GM18907 (cell line): ENCODE data around the gene FSD1L.

Experiments
- ATAC-seq: cut with Tn5 transposase; IDR thresholded peaks from one replicate; pipeline ENCODE4 v1.9.1; 2021; ENCODE audit warnings: mild to moderate bottlenecking, moderate library complexity; ENCODE audit not compliant: unreplicated experiment

FSD1L gene

DNA sequence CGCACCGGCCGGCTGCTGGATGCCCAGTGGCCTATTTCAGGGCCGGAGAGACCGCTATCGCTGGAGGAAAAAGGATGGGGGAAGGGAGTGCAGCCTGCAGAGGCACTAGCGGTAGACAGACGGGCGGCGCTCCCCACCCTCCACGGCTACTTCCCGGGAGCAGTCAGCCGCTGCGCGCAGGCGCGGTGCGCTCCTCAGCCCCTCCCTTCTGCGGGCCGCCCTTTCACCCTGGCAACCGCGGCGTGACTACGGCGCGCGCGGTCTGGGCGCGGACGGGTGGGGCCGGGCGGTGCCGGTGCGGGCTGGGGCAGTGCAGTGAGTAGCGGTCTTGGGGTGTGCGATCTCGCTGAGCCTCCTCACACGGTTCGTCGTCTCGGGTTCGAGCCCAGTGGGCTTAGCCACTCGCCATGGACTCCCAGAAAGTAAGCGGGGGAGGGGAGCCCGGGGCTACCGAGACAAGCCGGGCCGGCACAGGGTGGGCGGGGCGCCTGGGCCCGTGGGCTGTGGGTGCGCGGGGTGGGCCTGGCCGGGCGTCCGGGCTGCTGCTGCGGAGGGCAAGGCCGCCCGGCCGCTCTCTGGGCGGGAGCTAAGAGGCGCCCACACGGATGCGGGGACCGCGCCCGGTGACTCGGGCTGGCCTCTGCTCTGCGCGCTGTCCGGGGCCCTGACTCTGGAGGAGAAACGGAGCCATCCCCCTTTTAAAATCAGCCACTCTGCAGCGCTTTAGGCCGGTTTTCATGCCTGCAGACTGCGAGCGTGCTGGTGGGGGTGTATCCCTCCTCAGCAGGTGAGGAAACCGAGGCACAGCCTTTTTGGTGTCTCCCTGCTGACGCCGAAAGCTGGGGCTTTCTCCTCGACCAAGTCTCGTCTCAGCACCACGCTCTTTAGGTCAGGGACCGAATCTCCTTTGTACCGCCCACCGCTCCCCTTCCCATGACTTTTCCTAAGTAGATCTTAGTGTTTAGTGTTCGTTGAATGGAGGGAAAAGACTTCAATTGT, at the start of gene FSD1L:
TSS of gene FSD1L (plus strand) at position 221 of the 999 bp plus-strand sequence. CDS start at position 408, 187 bp downstream.
- peak; percentile 97 for ATAC-seq

DNA sequence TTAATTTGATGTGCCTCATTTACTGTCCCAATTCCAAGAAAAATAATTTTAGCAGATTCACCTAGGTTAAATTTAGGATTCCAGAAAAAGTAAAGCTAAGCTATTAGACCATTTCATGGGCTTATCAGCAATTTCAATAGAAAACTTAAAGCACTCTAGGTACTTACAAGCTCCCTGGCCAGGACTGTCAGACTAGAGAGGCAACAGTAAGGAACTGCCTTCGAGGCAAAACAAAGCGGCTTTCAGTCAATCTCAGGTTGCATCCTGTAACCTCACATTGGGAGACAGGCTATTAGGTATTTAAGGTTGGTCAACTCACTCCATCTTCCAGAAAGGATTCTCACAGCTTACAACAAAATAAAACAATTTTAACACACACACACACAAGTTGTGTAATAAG, 48.7 kb upstream of the FSD1L start:
- no peak for ATAC-seq

DNA sequence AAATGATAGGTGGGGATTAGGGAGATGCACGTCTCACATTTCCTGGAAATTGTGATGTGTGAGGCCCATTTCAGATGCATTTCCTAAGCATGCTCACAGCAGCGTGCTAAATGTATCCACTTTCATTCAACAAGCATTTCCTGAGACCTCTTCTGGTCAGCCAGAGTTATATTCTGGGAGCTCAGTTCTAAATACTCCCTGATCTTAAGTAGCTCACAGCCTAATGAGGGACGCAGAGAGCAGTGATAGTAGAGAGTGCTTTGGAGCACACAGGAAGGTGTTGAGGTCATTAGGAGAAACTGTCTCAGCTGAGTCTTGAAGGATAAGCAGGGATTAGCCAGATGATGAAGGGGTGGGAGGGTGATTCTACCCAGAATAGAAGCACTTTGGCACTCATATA, 46.2 kb upstream of the FSD1L start:
- no peak for ATAC-seq

GRCh38 chr9:105403552-105404248, 44.1 kb upstream of the FSD1L start:
- ATAC-seq = no peak

GRCh38 chr9:105405514-105406131, 42.2 kb upstream of the FSD1L start:
- peak; percentile 99 for ATAC-seq

GRCh38 chr9:105406369-105406768, 41.5 kb upstream of the FSD1L start:
- ATAC-seq = no peak

DNA sequence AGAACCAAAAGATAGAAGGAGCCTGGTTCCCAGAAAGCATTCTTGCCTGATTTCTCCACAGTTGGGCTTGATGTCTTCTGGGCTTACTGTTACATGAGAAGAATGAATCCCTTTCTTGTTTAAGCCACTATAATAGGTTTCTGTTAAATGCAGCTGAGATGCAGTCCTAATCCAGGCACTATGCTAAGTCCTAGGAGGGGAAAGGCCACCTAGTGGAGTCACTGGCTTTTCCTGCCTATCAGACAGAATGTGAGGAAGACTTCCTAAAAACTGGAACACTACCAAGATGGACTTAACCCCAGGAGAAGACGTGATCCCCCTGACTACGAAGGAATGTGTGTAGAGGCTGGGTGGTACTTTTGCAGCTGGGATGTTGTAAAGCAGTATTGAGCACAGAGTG, 34.3 kb upstream of the FSD1L start:
- ATAC-seq = no peak

DNA sequence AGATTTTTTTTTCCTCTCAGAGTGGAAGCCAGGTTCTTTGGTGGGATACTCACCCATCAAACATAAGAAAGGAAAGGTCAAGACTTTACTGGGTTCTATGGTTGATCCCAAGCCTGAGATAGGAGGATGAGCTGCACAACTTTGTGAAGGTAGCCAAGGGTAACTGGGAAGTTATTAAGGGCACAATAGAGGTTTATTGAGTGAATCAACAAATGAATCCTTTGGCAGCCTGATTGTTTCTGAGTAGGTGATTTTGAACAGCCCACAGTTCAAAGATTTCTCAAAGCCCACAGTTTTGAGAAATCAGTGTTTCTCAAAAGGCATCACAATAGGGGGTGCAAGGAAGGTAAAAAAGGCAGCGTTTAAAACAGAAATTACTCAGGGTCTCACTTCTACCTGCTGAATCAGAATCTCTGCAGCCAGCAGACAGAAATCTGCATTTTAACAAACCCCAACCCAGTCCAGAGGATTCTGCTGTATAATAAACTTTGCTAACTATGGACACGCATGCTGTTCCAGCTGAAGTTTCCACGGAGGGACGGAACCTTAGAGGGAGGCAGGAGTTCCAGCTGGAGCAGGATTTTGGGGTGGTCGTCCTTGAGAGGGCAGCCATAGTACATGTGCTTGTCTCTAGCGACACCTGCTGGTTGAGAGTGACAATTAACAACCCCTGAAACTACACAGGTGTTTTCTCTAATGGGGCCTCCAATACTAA, 32.7 kb upstream of the FSD1L start:
- ATAC-seq = peak; percentile 73

DNA sequence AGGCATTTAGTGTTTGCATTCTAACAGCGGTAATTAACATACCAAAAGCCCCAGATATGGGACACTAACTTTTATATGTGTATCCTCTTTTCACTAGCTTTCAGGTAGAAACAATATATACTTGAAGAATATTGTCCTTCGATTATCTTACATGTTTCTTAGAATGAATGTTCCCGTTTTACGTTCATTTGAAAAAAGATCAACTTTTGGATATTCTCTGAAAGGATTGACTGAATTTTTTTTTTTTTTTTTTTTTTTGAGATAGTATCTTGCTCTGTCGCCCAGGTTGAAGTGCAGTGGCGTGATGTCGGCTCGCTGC, 32.2 kb upstream of the FSD1L start:
- ATAC-seq = no peak

DNA sequence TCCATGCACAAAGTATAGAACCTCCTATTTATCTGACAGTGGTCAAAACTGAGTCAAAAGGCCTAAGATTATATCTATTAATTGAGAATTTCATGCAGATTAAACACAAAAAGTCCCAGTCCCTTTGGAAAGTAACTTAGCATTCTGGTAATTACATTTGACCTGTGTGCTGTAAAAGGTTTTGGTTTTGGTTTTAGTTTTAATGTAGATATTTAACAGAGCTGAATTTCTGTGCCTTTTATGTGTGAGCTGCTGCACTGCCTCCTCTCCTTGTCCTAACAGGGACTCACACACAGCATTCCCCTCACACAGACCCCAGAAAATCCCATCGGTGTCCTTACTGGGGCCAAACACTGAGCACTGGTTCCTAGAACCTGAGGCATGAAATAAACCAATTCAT, 31.0 kb upstream of the FSD1L start:
- peak; percentile 76 for ATAC-seq

DNA sequence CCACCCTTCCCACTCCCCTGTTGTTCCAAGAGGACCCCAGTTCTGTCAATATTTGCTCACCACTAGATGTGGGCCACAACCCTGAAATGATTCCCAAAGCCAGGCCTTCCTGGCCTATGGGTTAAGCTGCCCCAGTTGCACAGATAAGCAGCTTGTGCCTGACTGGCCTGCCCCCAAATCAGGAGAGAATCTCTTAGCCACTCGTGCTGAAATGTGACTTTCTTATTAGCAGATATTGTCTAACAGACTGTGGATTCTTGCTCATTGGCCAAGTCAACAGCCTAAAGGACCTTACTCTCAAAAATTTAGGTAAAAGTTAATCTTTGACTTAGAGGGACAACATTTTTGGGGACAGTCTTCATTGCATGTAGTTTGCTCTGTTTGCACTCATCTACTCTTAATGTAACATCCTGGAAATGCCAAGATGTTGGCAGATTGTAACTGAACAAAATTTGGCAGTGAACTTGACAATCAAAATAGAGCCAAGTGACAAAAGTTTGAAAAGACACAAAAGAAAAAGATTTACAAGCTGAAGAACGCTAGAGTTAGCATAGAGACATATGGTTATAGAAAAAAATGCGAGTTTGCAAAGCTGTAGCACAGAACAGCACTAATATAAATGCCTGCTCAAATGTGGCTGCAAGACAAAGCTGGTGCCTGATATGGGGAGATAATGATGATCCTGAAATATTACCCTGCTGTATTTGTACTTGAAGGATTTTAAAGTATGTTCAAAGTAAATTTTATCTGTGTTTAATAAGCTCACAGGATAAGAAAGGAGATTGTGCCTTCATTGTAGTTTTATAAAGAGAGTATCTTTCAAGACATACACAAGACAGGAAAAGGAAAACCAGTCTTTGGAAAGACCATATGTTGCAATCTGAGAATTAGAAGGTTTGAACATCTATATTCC, 29.0 kb upstream of the FSD1L start:
- no peak for ATAC-seq

DNA sequence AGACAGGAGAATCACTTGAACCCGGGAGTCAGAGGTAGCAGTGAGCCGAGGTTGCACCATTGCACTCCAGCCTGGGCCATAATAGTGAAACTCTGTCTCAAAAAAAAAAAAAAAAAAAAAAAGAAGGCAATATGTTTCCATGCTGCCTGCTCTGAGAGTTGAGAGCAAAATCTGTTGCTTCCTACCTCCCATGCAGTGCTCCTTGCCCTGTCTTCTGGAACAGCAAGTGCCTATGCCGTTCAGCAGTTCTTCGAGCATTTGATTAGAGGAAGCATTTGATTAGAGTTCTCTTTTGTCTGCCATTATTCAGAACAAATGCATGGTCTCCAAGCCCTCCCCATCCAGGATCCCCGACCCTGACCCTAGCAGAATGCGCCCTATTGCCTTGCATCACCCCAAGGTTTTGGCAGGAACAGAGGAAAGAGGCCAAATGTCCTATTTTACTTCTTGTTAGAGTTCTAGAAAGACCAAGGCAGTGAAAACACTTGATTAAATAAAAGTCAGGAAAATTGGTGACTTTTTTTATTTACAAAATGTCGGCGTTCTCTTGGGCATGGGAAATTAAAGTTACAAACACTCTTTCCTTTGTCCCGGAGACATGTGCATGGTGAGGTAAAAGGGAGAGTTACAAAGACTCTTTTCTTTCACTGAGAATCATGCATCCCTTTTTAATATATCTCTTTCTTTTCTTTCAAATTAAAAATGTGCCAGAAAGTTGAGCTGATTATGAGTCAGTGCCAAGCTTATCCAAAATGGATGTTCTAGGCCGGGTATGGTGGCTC, 27.8 kb upstream of the FSD1L start:
- ATAC-seq = no peak

GRCh38 chr9:105421154-105421553, 26.7 kb upstream of the FSD1L start:
- no peak for ATAC-seq

- ATAC-seq = no peak
Measured at GRCh38 chr9:105421864-105422263, 26.0 kb upstream of the FSD1L start.

GRCh38 chr9:105425816-105426433, 21.9 kb upstream of the FSD1L start:
- ATAC-seq = peak; percentile 68

DNA sequence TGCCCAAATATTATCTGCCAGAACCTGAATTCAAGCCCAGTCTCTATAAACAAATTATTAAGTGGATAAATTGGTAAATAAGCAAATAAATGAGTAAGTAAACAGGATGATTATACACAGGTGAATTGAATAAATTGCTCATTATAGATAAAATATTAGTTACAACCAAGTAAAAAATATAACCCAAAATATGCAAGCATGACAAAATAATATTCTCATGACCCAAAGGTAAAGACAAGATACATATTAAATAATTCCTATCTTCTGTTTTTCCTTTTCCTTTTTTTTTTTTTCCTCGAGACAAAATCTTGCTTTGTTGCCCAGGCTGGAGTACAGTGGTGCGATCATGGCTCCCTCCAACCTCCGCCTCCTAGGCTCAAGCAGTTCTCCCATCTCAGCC, 21.2 kb upstream of the FSD1L start:
- no peak for ATAC-seq

- no peak for ATAC-seq
Measured at GRCh38 chr9:105431424-105432246, 16.2 kb upstream of the FSD1L start.
